HepG2 (cell line): ENCODE measurements around the gene FOXR1. TPM values are rescaled to one million over a fixed set of nuclear protein-coding genes. Genes with fewer than 3 reads are reported as not detected.

Source experiments
- HDAC1 ChIP-seq: sonication (generic); formaldehyde crosslinking; IDR thresholded peaks from 2 replicates; pipeline ENCODE4 v1.5.1; 2020; ENCODE audit warnings: mild to moderate bottlenecking, missing genetic modification reagents
- HES4 ChIP-seq: sonication (generic); formaldehyde crosslinking; IDR thresholded peaks from 2 replicates; pipeline ENCODE4 v1.9.0; 2021; ENCODE audit warnings: mild to moderate bottlenecking, missing genetic modification reagents, borderline replicate concordance
- HOXA3 ChIP-seq: sonication (generic); formaldehyde crosslinking; IDR thresholded peaks from 2 replicates; pipeline ENCODE4 v1.5.0; 2020; ENCODE audit warnings: missing genetic modification reagents
- HOXA5 ChIP-seq: sonication (generic); formaldehyde crosslinking; IDR thresholded peaks from 2 replicates; pipeline ENCODE4 v1.4.0; 2020; ENCODE audit warnings: missing genetic modification reagents
- KDM4B ChIP-seq: sonication (generic); formaldehyde crosslinking; IDR thresholded peaks from 2 replicates; pipeline ENCODE4 v1.4.0; 2020; ENCODE audit warnings: missing genetic modification reagents
- MAZ ChIP-seq, 2 experiments: sonication (generic) in 1 of 2; formaldehyde crosslinking in 1 of 2; IDR thresholded peaks; 2 replicates each; pipeline versions ENCODE4 v1.5.0 to v1.6.1; 2012 to 2020; ENCODE audit warnings: low read depth in 2 of 2, mild to moderate bottlenecking in 2 of 2, borderline replicate concordance in 1 of 2, improper control_type of control experiment in 1 of 2, low read length in 1 of 2, missing genetic modification reagents in 1 of 2, moderate library complexity in 1 of 2
- MBNL3 ChIP-seq: fragments of 250-450 bp; sonication (Bioruptor Pico); conservative IDR thresholded peaks from 2 replicates; pipeline ENCODE4 v1.8.0; 2022; ENCODE audit warnings: mild to moderate bottlenecking, inconsistent platforms
- MED1 ChIP-seq: sonication (generic); formaldehyde crosslinking; IDR thresholded peaks from 2 replicates; pipeline ENCODE4 v1.4.0; 2020; ENCODE audit warnings: missing genetic modification reagents
- PHF21A ChIP-seq: sonication (generic); formaldehyde crosslinking; IDR thresholded peaks from 2 replicates; pipeline ENCODE4 v1.5.0; 2020; ENCODE audit warnings: mild to moderate bottlenecking, missing genetic modification reagents
- PRMT3 ChIP-seq: sonication (generic); formaldehyde crosslinking; IDR thresholded peaks from 2 replicates; pipeline ENCODE4 v1.8.1; 2022; ENCODE audit warnings: low read depth, mild to moderate bottlenecking, moderate library complexity, missing genetic modification reagents, borderline replicate concordance
- SALL1 ChIP-seq: sonication (generic); formaldehyde crosslinking; IDR thresholded peaks from 2 replicates; pipeline ENCODE4 v1.8.0; 2022; ENCODE audit warnings: mild to moderate bottlenecking, missing genetic modification reagents
- SMAD9 ChIP-seq: sonication (generic); formaldehyde crosslinking; IDR thresholded peaks from 2 replicates; pipeline ENCODE4 v1.5.1; 2020; ENCODE audit warnings: mild to moderate bottlenecking, missing genetic modification reagents
- SRY ChIP-seq: sonication (generic); formaldehyde crosslinking; IDR thresholded peaks from 2 replicates; pipeline ENCODE4 v1.8.0; 2022; ENCODE audit warnings: mild to moderate bottlenecking, missing genetic modification reagents
- TARDBP ChIP-seq: sonication (generic); formaldehyde crosslinking; IDR thresholded peaks from 2 replicates; pipeline ENCODE4 v1.8.0; 2022; ENCODE audit warnings: mild to moderate bottlenecking, missing genetic modification reagents
- TBX2 ChIP-seq: sonication (generic); formaldehyde crosslinking; IDR thresholded peaks from 2 replicates; pipeline ENCODE4 v1.5.0; 2020; ENCODE audit warnings: missing genetic modification reagents, mild to moderate bottlenecking, borderline replicate concordance
- ZEB1 ChIP-seq: IDR thresholded peaks from 2 replicates; pipeline ENCODE4 v1.6.1; 2012; ENCODE audit warnings: mild to moderate bottlenecking, low read depth, inconsistent platforms; ENCODE audit not compliant: insufficient replicate concordance
- ZNF567 ChIP-seq: sonication (generic); formaldehyde crosslinking; IDR thresholded peaks from 2 replicates; pipeline ENCODE4 v1.8.1; 2023; ENCODE audit warnings: mild to moderate bottlenecking, missing genetic modification reagents, borderline replicate concordance
- ZNF570 ChIP-seq: sonication (generic); formaldehyde crosslinking; IDR thresholded peaks from 2 replicates; pipeline ENCODE4 v1.4.0; 2020; ENCODE audit warnings: mild to moderate bottlenecking, missing genetic modification reagents, borderline replicate concordance
- ZSCAN25 ChIP-seq: sonication (generic); formaldehyde crosslinking; IDR thresholded peaks from 2 replicates; pipeline ENCODE4 v1.8.0; 2022; ENCODE audit warnings: mild to moderate bottlenecking, missing genetic modification reagents
- polyA plus RNA-seq, 8 experiments: library from polyadenylated mRNA; depleted of rRNA in 3 of 8; stranded (reverse) in 7 of 8; unstranded in 1 of 8; fragments of >200 nt; fragmentation: Illumina TruSeq in 4 of 8; extraction: Trizol in 4 of 8; gene quantifications; 2 replicates each; pipeline versions ENCODE4 v1.2.1 to v1.2.3, GENCODE V29; 2011 to 2016; ENCODE audit warnings: low read depth in 4 of 8, missing spikeins in 1 of 8, mixed read lengths in 1 of 8; ENCODE audit not compliant: insufficient read depth in 1 of 8
- total RNA-seq, 5 experiments: library from RNA; depleted of rRNA; stranded (reverse); fragments of >200 nt; fragmentation: Illumina TruSeq; extraction: Trizol; gene quantifications; 2 replicates each; pipeline ENCODE4 v1.2.3, GENCODE V29; 2016; ENCODE audit warnings: low read depth in 1 of 5
- TF ChIP-seq, protein P1 (sequence below): sonication (generic); formaldehyde crosslinking; IDR thresholded peaks from 2 replicates; pipeline ENCODE4 v1.4.0; 2020; ENCODE audit warnings: missing genetic modification reagents
- TF ChIP-seq, protein P2 (sequence below): IDR thresholded peaks from 2 replicates; pipeline ENCODE4 v1.6.1; 2016; ENCODE audit warnings: mild to moderate bottlenecking
- TF ChIP-seq, protein P3 (sequence below): IDR thresholded peaks from 2 replicates; pipeline ENCODE4 v1.6.1; 2012; ENCODE audit warnings: inconsistent platforms

FOXR1 gene
- total and polyA plus RNA-seq, 2 of the 13 experiments (the other 11 are each of a cell fraction or from before 2014, with no cell fraction given), result not detected

DNA sequence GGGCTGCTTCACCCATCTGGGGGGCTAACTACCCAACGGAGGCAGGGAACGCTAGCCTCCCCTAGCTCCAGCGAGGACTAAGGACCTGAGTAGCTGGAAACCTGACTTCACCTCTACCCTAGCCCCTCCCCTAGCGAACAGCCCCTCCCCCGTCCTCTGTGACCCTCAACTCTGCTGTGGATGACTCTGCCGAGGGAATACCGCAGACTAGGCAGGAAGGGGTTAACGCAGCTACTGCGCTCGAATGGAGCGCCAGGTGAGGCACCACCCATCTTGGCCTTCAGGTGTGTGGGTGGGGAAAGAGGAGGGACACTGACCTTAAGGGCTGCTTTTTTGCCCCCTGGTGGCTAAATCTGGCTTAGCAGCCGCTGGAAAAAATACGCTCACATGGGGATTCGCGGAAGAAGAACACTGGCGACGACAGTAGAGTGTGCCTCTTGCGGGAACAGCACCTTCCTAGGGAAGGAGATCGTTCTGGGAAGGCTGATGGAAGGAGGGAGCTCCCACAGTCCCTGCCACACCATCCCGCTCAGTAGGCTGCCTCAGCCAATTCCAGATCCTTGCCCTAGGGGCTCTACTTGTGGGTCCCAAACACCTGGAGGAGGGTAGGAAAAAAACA, 41.4 kb upstream of the FOXR1 start (continued):
- TF ChIP-seq, protein P1, sequence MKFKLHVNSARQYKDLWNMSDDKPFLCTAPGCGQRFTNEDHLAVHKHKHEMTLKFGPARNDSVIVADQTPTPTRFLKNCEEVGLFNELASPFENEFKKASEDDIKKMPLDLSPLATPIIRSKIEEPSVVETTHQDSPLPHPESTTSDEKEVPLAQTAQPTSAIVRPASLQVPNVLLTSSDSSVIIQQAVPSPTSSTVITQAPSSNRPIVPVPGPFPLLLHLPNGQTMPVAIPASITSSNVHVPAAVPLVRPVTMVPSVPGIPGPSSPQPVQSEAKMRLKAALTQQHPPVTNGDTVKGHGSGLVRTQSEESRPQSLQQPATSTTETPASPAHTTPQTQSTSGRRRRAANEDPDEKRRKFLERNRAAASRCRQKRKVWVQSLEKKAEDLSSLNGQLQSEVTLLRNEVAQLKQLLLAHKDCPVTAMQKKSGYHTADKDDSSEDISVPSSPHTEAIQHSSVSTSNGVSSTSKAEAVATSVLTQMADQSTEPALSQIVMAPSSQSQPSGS (CRISPR knock-in tag), result 0 out of 2 replicates have a peak, but pooled peaks have one; percentile 33
- TF ChIP-seq PHF21A (CRISPR knock-in tag) (no peak), PRMT3 (CRISPR knock-in tag) (no peak), SALL1 (peak; percentile 69), MBNL3 (no peak), ZSCAN25 (peak; percentile 68), SRY (CRISPR knock-in tag) (peak; percentile 23; the same call in 1 of the 2 replicates), HDAC1 (peak; percentile 69), ZNF567 (peak; percentile 40; the same call in 1 of the 2 replicates), MED1 (CRISPR knock-in tag) (peak; percentile 34; the same call in 1 of the 2 replicates), HOXA3 (CRISPR knock-in tag) (0 out of 2 replicates have a peak, but pooled peaks have one; percentile 24), SMAD9 (CRISPR knock-in tag) (0 out of 2 replicates have a peak, but pooled peaks have one; percentile 45), ZEB1 (peak; percentile 100), ZNF570 (CRISPR knock-in tag) (no peak), HES4 (no peak), MAZ (IDR thresholded peaks at IDR 0.05; ENCODE audit: borderline replicate concordance, low read depth, low read length) (peak; percentile 16; the same call in 1 of the 2 replicates), MAZ (CRISPR knock-in tag; IDR thresholded peaks at IDR 0.05; ENCODE audit: low read depth) (peak; percentile 62; the same call in 1 of the 2 replicates), HOXA5 (0 out of 2 replicates have a peak, but pooled peaks have one; percentile 37), TARDBP (CRISPR knock-in tag) (0 out of 2 replicates have a peak, but pooled peaks have one; percentile 36), TBX2 (CRISPR knock-in tag) (peak; percentile 37; the same call in 1 of the 2 replicates), KDM4B (CRISPR knock-in tag) (no peak)
- TF ChIP-seq, protein P2, sequence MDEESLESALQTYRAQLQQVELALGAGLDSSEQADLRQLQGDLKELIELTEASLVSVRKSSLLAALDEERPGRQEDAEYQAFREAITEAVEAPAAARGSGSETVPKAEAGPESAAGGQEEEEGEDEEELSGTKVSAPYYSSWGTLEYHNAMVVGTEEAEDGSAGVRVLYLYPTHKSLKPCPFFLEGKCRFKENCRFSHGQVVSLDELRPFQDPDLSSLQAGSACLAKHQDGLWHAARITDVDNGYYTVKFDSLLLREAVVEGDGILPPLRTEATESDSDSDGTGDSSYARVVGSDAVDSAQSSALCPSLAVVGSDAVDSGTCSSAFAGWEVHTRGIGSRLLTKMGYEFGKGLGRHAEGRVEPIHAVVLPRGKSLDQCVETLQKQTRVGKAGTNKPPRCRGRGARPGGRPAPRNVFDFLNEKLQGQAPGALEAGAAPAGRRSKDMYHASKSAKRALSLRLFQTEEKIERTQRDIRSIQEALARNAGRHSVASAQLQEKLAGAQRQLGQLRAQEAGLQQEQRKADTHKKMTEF (CRISPR knock-in tag), result peak; percentile 15; the same call in 1 of the 2 replicates
- TF ChIP-seq, protein P3, sequence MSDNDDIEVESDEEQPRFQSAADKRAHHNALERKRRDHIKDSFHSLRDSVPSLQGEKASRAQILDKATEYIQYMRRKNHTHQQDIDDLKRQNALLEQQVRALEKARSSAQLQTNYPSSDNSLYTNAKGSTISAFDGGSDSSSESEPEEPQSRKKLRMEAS, result 0 out of 2 replicates have a peak, but pooled peaks have one; percentile 41
